NB4 (cell line): ENCODE results near the gene NOCT.

Source experiments
- DNase-seq: peaks from one replicate; pipeline ENCODE4 v3.0.0; 2010; ENCODE audit warnings: low read depth
- H3K4me3 ChIP-seq: one replicate; pipeline ENCODE4 v1.5.1; 2011; ENCODE audit warnings: mild to moderate bottlenecking, low read depth, low read length, moderate library complexity
- MAX ChIP-seq: IDR thresholded peaks from 2 replicates; pipeline ENCODE4 v1.6.1; 2011; ENCODE audit warnings: low read depth, low read length
- MYC ChIP-seq: IDR thresholded peaks from 2 replicates; pipeline ENCODE4 v1.6.1; 2011; ENCODE audit warnings: low read depth, low read length
- POLR2A ChIP-seq: IDR thresholded peaks from 2 replicates; pipeline ENCODE4 v1.6.1; 2011; ENCODE audit warnings: mild to moderate bottlenecking; ENCODE audit not compliant: insufficient read length; ENCODE audit errors: extremely low read depth
- TF ChIP-seq, protein P1 (sequence below): IDR thresholded peaks from one replicate; pipeline ENCODE4 v1.5.1; 2012; ENCODE audit warnings: low read depth, low read length

The NOCT gene

DNA sequence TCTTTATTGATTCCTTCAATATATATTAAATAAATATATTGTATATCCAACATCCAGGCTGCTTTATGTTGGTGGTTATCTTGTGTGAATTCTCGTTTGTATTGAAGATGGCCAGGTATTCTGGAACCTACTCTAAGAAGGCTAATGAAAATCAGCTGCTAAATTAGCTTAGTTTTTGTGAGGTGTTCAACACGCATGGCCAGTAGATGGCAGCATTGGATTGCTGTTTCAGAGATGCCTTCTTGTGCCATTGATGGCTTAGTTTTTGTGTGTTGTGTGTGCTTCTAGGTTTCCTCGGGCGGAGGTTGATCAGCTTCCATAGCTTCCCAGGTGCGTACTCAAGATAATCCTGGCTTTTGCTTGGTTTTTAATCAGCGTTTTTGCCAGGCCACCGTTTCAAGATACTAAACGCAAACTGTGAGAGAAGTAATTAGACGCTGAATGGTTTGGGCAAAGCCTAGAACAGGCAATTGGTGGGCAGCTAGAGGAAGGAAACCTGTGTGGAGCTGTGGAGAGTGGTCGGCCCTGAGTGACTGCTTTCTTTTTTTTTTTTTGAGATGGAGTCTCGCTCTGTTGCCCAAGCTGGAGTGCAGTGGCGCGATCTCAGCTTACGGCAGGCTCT is 15.1 kb downstream of the NOCT start:
- peak; percentile 82 for DNase-seq

DNA sequence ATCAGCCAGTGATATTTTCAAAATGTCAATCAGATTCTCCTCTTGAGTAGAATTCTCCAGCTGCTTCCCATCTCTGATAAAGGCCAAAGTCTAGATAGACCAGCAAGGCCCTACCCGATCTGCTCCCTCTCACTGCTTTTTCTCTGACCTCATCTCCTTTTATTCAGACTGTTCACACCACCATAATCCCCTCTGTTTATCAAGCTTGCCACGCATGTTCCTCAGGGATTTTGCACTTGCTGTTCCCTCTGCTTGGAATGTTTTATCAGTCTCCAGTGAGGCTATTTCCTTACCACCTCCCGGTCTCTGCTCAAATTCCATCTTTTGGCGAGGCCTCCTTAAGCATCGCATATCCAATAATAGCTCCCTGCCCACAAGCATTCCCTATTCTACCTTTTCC is 20.1 kb downstream of the NOCT start:
- DNase-seq = no peak
- H3K4me3 ChIP-seq = no peak overlapping the region
- TF ChIP-seq MAX (no peak), POLR2A (no peak), MYC (no peak)
- TF ChIP-seq, protein P1, sequence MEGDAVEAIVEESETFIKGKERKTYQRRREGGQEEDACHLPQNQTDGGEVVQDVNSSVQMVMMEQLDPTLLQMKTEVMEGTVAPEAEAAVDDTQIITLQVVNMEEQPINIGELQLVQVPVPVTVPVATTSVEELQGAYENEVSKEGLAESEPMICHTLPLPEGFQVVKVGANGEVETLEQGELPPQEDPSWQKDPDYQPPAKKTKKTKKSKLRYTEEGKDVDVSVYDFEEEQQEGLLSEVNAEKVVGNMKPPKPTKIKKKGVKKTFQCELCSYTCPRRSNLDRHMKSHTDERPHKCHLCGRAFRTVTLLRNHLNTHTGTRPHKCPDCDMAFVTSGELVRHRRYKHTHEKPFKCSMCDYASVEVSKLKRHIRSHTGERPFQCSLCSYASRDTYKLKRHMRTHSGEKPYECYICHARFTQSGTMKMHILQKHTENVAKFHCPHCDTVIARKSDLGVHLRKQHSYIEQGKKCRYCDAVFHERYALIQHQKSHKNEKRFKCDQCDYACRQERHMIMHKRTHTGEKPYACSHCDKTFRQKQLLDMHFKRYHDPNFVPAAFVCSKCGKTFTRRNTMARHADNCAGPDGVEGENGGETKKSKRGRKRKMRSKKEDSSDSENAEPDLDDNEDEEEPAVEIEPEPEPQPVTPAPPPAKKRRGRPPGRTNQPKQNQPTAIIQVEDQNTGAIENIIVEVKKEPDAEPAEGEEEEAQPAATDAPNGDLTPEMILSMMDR = no peak

More for the DNA sequence above, 15.1 kb downstream of the NOCT start:
- no peak overlapping the region for H3K4me3 ChIP-seq
- 0 out of 2 replicates have a peak, but pooled peaks have one; percentile 6 for TF ChIP-seq MYC
- TF ChIP-seq POLR2A = no peak
- TF ChIP-seq MAX = peak; percentile 48
- TF ChIP-seq, protein P1 = peak; percentile 74

GRCh38 chr4:139036885-139037284 is 21.3 kb downstream of the NOCT start:
- no peak for TF ChIP-seq POLR2A
- no peak for TF ChIP-seq MAX
- TF ChIP-seq MYC = no peak
- TF ChIP-seq, protein P1 = no peak
- H3K4me3 ChIP-seq = no peak overlapping the region
- DNase-seq = peak; percentile 46

GRCh38 chr4:139038874-139039443 is 23.4 kb downstream of the NOCT start:
- TF ChIP-seq MAX (no peak), POLR2A (no peak), MYC (no peak)
- TF ChIP-seq, protein P1 = no peak
- DNase-seq = no peak
- H3K4me3 ChIP-seq = no peak overlapping the region

DNA sequence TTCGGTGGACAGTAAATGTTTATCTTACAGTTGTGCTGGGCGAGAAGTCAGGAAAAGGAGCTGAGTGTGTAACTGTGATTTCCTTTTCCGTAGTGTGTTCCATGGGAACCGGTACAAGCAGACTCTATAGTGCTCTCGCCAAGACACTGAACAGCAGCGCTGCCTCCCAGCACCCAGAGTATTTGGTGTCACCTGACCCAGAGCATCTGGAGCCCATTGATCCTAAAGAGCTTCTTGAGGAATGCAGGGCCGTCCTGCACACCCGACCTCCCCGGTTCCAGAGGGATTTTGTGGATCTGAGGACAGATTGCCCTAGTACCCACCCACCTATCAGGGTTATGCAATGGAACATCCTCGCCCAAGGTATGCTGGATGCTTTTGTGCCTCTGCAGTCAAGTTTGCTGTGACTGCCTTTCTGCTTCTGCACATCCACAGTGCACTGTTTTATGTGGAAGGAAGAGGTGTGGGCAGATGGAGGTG is 27.4 kb downstream of the NOCT start:
- no peak overlapping the region for H3K4me3 ChIP-seq
- no peak for TF ChIP-seq MAX
- no peak for DNase-seq

GRCh38 chr4:139044291-139044690 is 28.7 kb downstream of the NOCT start:
- no peak for TF ChIP-seq POLR2A
- TF ChIP-seq MAX = no peak
- TF ChIP-seq, protein P1 = no peak
- TF ChIP-seq MYC = no peak
- DNase-seq = no peak
- H3K4me3 ChIP-seq = no peak overlapping the region
